H9 (cell line): ENCODE measurements around the gene NKAIN2. TPM values are rescaled to one million over a fixed set of nuclear protein-coding genes. Genes with fewer than 3 reads are reported as not detected.

Experiments
- DNase-seq: peaks from one replicate; pipeline ENCODE4 v3.0.0-alpha.2; 2017
- H2AFZ ChIP-seq: one replicate; pipeline ENCODE4 v1.6.1; 2013; ENCODE audit warnings: mild to moderate bottlenecking, low read length, control low read depth, moderate library complexity
- H2AK5ac ChIP-seq: 2 replicates; pipeline ENCODE4 v1.6.1; 2013; ENCODE audit warnings: low read length, control low read depth, mixed read lengths; ENCODE audit not compliant: insufficient read length
- H2BK120ac ChIP-seq: one replicate; pipeline ENCODE4 v1.6.1; 2013; ENCODE audit warnings: low read depth, mild to moderate bottlenecking, low read length, control low read depth, inconsistent platforms; ENCODE audit not compliant: poor library complexity, severe bottlenecking
- H2BK12ac ChIP-seq: 2 replicates; pipeline ENCODE4 v1.6.1; 2013; ENCODE audit warnings: low read length, control low read depth, mixed read lengths, low read depth; ENCODE audit not compliant: insufficient read length
- H2BK15ac ChIP-seq: 2 replicates; pipeline ENCODE4 v1.6.1; 2013; ENCODE audit warnings: low read depth, low read length, control low read depth
- H2BK20ac ChIP-seq: one replicate; pipeline ENCODE4 v1.6.1; 2013; ENCODE audit warnings: low read depth, mild to moderate bottlenecking, low read length, control low read depth, inconsistent platforms; ENCODE audit not compliant: poor library complexity, severe bottlenecking
- H2BK5ac ChIP-seq: 2 replicates; pipeline ENCODE4 v1.6.1; 2013; ENCODE audit warnings: low read length, control low read depth, mixed read lengths; ENCODE audit not compliant: insufficient read length
- H3K14ac ChIP-seq: 2 replicates; pipeline ENCODE4 v1.6.1; 2013; ENCODE audit warnings: low read length, control low read depth; ENCODE audit not compliant: insufficient read depth
- H3K18ac ChIP-seq: 2 replicates; pipeline ENCODE4 v1.6.1; 2013; ENCODE audit warnings: low read depth, mild to moderate bottlenecking, mixed read lengths, low read length, control low read depth; ENCODE audit not compliant: insufficient read length
- H3K23ac ChIP-seq: 2 replicates; pipeline ENCODE4 v1.6.1; 2013; ENCODE audit warnings: low read length, control low read depth, mixed read lengths, low read depth; ENCODE audit not compliant: insufficient read length
- H3K23me2 ChIP-seq: 2 replicates; pipeline ENCODE4 v1.6.1; 2013; ENCODE audit warnings: low read depth, mild to moderate bottlenecking, mixed read lengths, low read length, control low read depth; ENCODE audit not compliant: insufficient read length, poor library complexity, severe bottlenecking
- H3K27ac ChIP-seq: 2 replicates; pipeline ENCODE4 v1.5.1; 2013; ENCODE audit warnings: low read length, control low read depth, mixed read lengths, low read depth; ENCODE audit not compliant: insufficient read length
- H3K27me3 ChIP-seq: 2 replicates; pipeline ENCODE4 v1.6.1; 2013; ENCODE audit warnings: low read length, control low read depth, inconsistent platforms; ENCODE audit not compliant: insufficient read depth
- H3K4ac ChIP-seq: 2 replicates; pipeline ENCODE4 v1.6.1; 2013; ENCODE audit warnings: low read depth, mild to moderate bottlenecking, control low read depth, inconsistent platforms, low read length, moderate library complexity
- H3K4me1 ChIP-seq: 2 replicates; pipeline ENCODE4 v1.6.1; 2013; ENCODE audit warnings: low read length, control low read depth, inconsistent platforms; ENCODE audit not compliant: insufficient read depth
- H3K4me2 ChIP-seq: 2 replicates; pipeline ENCODE4 v1.6.1; 2013; ENCODE audit warnings: low read length, control low read depth, mixed read lengths; ENCODE audit not compliant: insufficient read length, insufficient read depth
- H3K56ac ChIP-seq: 2 replicates; pipeline ENCODE4 v1.6.1; 2013; ENCODE audit warnings: low read depth, mild to moderate bottlenecking, mixed read lengths, low read length, control low read depth; ENCODE audit not compliant: insufficient read length
- H3K79me1 ChIP-seq: 2 replicates; pipeline ENCODE4 v1.6.1; 2013; ENCODE audit warnings: low read depth, mild to moderate bottlenecking, moderate library complexity, low read length, control low read depth, inconsistent platforms; ENCODE audit not compliant: insufficient read depth, poor library complexity, severe bottlenecking
- H3K79me2 ChIP-seq: 2 replicates; pipeline ENCODE4 v1.6.1; 2013; ENCODE audit warnings: low read length, control low read depth, inconsistent platforms; ENCODE audit not compliant: insufficient read depth
- H3K9ac ChIP-seq: 2 replicates; pipeline ENCODE4 v1.6.1; 2013; ENCODE audit warnings: low read length, control low read depth, mixed read lengths; ENCODE audit not compliant: insufficient read length; ENCODE audit errors: extremely low read depth
- H3K9me3 ChIP-seq: one replicate; pipeline ENCODE4 v1.6.1; 2013; ENCODE audit warnings: low read depth, low read length, inconsistent platforms; ENCODE audit not compliant: control insufficient read depth
- H3T11ph ChIP-seq: one replicate; pipeline ENCODE4 v1.6.1; 2013; ENCODE audit warnings: mild to moderate bottlenecking, low read length, control low read depth, inconsistent platforms
- H4K20me1 ChIP-seq: one replicate; pipeline ENCODE4 v1.6.1; 2013; ENCODE audit not compliant: control insufficient read depth, insufficient read length, insufficient read depth
- H4K5ac ChIP-seq: 2 replicates; pipeline ENCODE4 v1.6.1; 2013; ENCODE audit warnings: low read depth, mild to moderate bottlenecking, mixed read lengths, low read length, control low read depth; ENCODE audit not compliant: insufficient read length
- H4K8ac ChIP-seq: replicated peaks from 2 replicates; pipeline ENCODE4 v1.6.1; 2013; ENCODE audit warnings: low read length, control low read depth, mixed read lengths, low read depth; ENCODE audit not compliant: insufficient read length
- H4K91ac ChIP-seq: 2 replicates; pipeline ENCODE4 v1.6.1; 2013; ENCODE audit warnings: low read depth, mild to moderate bottlenecking, moderate library complexity, mixed read lengths, low read length, control low read depth; ENCODE audit not compliant: insufficient read length
- H3K27ac Mint-ChIP-seq, 3 experiments: 2 replicates in 2 of 3; 3 replicates in 1 of 3; pipeline ENCODE4 v1.8.0; 2020 to 2021; ENCODE audit warnings: mixed read lengths in 3 of 3, mild to moderate bottlenecking in 1 of 3, moderate library complexity in 1 of 3
- H3K27me3 Mint-ChIP-seq: 2 replicates; pipeline ENCODE4 v1.8.0; 2021; ENCODE audit warnings: low read depth, mild to moderate bottlenecking, moderate library complexity, mixed read lengths
- H3K36me3 Mint-ChIP-seq, 3 experiments: 2 replicates in 2 of 3; 3 replicates in 1 of 3; pipeline ENCODE4 v1.8.0; 2020 to 2021; ENCODE audit warnings: low read depth in 3 of 3, mixed read lengths in 3 of 3; ENCODE audit not compliant: insufficient read depth in 1 of 3
- H3K4me1 Mint-ChIP-seq, 2 experiments: 2 replicates each; pipeline ENCODE4 v1.8.0; 2020; ENCODE audit warnings: mixed read lengths in 2 of 2
- H3K4me3 Mint-ChIP-seq, 2 experiments: 2 replicates in 1 of 2; 3 replicates in 1 of 2; pipeline ENCODE4 v1.8.0; 2020 to 2021; ENCODE audit warnings: mild to moderate bottlenecking in 2 of 2, mixed read lengths in 2 of 2, moderate library complexity in 1 of 2
- H3K9me3 Mint-ChIP-seq, 2 experiments: 2 replicates in 1 of 2; 3 replicates in 1 of 2; pipeline ENCODE4 v1.8.0; 2020; ENCODE audit warnings: mild to moderate bottlenecking in 2 of 2, mixed read lengths in 2 of 2, moderate library complexity in 1 of 2
- CTCF ChIP-seq: fragments of 200-600 bp; sonication (generic); conservative IDR thresholded peaks from 3 replicates; pipeline ENCODE4 v1.8.0; 2021; ENCODE audit warnings: antibody characterized with exemption, mild to moderate bottlenecking
- WGBS: extraction: QIAGEN DNeasy Blood & Tissue Kit; methylation state at CpG from one replicate; pipeline ENCODE4 v1.1.7; 2013; ENCODE audit warnings: missing lambda C conversion rate, low lambda C conversion rate, mixed read lengths; ENCODE audit not compliant: insufficient read length; ENCODE audit errors: extremely low coverage; 5-methylcytosine and 5-hydroxymethylcytosine counted together
- total RNA-seq: library from RNA; stranded (reverse); gene quantifications from 2 replicates; pipeline ENCODE4 v1.2.1, GENCODE V29; 2021

NKAIN2 gene
- total RNA-seq, 1 experiment from 2014 or later: 0.17 TPM

- Histone ChIP-seq H2BK20ac (no peak overlapping the region), H4K20me1 (no peaks in the 10 kb centered on the region), H3K4me2 (no peak overlapping the region), H3K9ac (no peak overlapping the region), H2BK120ac (no peak overlapping the region), H3K4me1 (no peaks in the 10 kb centered on the region), H4K91ac (no peak overlapping the region), H3K9me3 (no peaks in the 10 kb centered on the region), H3K18ac (no peak overlapping the region), H2AK5ac (no peak overlapping the region), H2BK12ac (no peak overlapping the region), H4K5ac (no peak overlapping the region), H3K23ac (no peak overlapping the region), H3K4ac (no peak overlapping the region), H4K8ac (no peak overlapping the region), H2BK5ac (no peak overlapping the region), H2AFZ (no peak overlapping the region), H3T11ph (no peak overlapping the region), H3K27ac (no peak overlapping the region), H3K23me2 (no peaks in the 10 kb centered on the region), H3K27me3 (no peaks in the 10 kb centered on the region), H3K14ac (no peak overlapping the region), H3K56ac (no peak overlapping the region), H3K79me2 (no peaks in the 10 kb centered on the region), H3K79me1 (no peaks in the 10 kb centered on the region), H2BK15ac (no peak overlapping the region)
- no peaks in the 10 kb centered on the region for H3K9me3 Mint-ChIP-seq
- no peak for TF ChIP-seq CTCF
- H3K4me1 Mint-ChIP-seq: peaks cover 0 to 5% of the 10 kb centered on the region in 2 experiments; a peak in 2 of 4 replicates
- DNase-seq: no peak
- no CpG with 5 or more reads among the region's 2 CpGs for WGBS
- no peak overlapping the region for H3K27ac Mint-ChIP-seq
- H3K27me3 Mint-ChIP-seq: no peaks in the 10 kb centered on the region
- no peak overlapping the region for H3K4me3 Mint-ChIP-seq
- H3K36me3 Mint-ChIP-seq: no peaks in the 10 kb centered on the region; a peak in 1 of 7 replicates
These were observed 491.0 kb downstream of the NKAIN2 start for GRCh38 chr6:124294574-124295200.
